ENCODE results near the gene TNFRSF19.
"Not testable (repeated sequence)": the region's sequence is repeated elsewhere in the genome, so short reads cannot be mapped to it uniquely, and the experiment has no call there.

DNA sequence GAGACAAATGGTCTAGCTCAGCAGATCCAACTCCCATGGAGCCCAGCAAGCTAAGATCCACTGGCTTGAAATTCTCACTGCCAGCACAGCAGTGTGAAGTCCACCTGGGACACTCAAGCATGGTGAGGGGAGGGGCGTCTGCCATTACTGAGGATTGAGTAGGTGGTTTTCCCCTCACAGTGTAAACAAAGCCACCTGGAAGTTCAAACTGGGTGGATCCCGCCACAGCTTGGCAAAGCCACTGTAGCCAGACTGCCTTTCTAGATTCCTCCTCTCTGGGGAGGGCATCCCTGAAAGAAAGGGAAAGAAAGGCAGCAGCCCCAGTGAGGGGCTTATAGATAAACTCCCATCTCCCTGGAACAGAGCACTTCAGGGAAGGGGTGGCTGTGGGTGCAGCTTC, 24.1 kb downstream of the TNFRSF19 start:
- TF ChIP-seq MAX (IDR thresholded peaks at IDR 0.05; ENCODE audit: low read depth, low read length); POLR2A (IDR thresholded peaks at IDR 0.05; ENCODE audit: extremely low read depth, insufficient read length); MYC (IDR thresholded peaks at IDR 0.05; ENCODE audit: low read depth, low read length): not testable (repeated sequence)
- TF ChIP-seq, protein P1, sequence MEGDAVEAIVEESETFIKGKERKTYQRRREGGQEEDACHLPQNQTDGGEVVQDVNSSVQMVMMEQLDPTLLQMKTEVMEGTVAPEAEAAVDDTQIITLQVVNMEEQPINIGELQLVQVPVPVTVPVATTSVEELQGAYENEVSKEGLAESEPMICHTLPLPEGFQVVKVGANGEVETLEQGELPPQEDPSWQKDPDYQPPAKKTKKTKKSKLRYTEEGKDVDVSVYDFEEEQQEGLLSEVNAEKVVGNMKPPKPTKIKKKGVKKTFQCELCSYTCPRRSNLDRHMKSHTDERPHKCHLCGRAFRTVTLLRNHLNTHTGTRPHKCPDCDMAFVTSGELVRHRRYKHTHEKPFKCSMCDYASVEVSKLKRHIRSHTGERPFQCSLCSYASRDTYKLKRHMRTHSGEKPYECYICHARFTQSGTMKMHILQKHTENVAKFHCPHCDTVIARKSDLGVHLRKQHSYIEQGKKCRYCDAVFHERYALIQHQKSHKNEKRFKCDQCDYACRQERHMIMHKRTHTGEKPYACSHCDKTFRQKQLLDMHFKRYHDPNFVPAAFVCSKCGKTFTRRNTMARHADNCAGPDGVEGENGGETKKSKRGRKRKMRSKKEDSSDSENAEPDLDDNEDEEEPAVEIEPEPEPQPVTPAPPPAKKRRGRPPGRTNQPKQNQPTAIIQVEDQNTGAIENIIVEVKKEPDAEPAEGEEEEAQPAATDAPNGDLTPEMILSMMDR (IDR thresholded peaks at IDR 0.05; ENCODE audit: low read depth, low read length): not testable (repeated sequence)
